Measurements from ENCODE around the gene RIPOR3. TPM values are rescaled to one million over a fixed set of nuclear protein-coding genes. Genes with fewer than 3 reads are reported as not detected.

RIPOR3 gene
- polyA plus RNA-seq, 2 of the 4 experiments (the other 2 are of a cell fraction) = 0.03 to 0.06 TPM

DNA sequence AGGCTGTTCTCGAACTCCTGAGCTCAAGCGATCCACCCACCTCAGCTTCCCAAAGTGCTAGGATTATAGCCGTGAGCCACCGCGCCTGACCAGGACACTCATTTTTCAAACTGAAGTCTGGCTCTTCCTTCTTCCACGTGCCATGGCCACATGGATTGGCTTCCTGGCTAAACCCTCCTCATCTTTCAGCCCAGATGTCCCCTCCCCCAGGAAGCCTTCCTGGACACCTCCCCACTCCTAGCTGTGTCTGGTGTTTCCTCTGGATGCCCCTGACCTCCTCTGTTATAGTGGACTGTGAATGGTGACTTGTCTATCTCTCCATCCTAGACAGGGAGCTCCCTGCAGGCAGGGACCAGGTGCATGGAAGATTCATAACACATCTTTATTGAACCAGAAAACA lies 57.2 kb downstream of the RIPOR3 start:
- peaks cover 43% of the 10 kb centered on the region for H3K4me1 ChIP-seq

DNA sequence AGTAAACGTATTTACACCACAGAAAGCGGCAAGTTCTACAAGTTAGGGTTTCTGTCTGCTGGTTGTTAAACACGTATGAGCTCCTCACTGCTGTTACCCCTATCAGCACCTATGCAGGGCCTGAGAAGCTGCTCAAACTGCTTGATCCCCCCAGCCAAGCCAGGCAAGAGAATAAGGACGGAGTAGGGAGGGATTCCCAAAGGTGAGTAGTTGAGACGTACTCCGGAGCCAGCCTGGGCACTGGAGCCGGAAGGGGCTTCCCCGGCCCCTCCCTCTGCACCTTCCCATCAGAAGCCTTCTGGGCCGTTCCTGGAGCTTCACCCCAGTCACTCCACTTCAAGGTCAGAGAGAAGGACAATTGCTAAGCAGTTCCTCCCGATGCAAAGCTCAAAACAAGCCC lies 58.0 kb downstream of the RIPOR3 start:
- ChIA-PET POLR2A (no interaction called here), CTCF (interaction anchor here (0.9 to 19.2 kb wide), 12 partner anchors 9 to 155 kb away, joined by 3 to 347 read pairs (median 10); partner anchors contain the start of gene BCAS4)
- TF ChIP-seq, protein P1, sequence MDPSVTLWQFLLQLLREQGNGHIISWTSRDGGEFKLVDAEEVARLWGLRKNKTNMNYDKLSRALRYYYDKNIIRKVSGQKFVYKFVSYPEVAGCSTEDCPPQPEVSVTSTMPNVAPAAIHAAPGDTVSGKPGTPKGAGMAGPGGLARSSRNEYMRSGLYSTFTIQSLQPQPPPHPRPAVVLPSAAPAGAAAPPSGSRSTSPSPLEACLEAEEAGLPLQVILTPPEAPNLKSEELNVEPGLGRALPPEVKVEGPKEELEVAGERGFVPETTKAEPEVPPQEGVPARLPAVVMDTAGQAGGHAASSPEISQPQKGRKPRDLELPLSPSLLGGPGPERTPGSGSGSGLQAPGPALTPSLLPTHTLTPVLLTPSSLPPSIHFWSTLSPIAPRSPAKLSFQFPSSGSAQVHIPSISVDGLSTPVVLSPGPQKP (IDR thresholded peaks at IDR 0.05; ENCODE audit: low read depth, low read length) = no peak
- TF ChIP-seq MAZ (IDR thresholded peaks at IDR 0.05; ENCODE audit: borderline replicate concordance, low read depth, low read length) = no peak
- no peak for TF ChIP-seq HEYL (CRISPR knock-in tag; IDR thresholded peaks at IDR 0.05)
- no peak for TF ChIP-seq ESRRA (IDR thresholded peaks at IDR 0.05; ENCODE audit: borderline replicate concordance, low read length)
- no peak for TF ChIP-seq HOXB13 (CRISPR knock-in tag; IDR thresholded peaks at IDR 0.05; ENCODE audit: low read depth)
- TF ChIP-seq NPAS2 (CRISPR knock-in tag; IDR thresholded peaks at IDR 0.05; ENCODE audit: borderline replicate concordance) = no peak
- no peak for TF ChIP-seq SREBF2 (IDR thresholded peaks at IDR 0.05)
- TF ChIP-seq, protein P2, sequence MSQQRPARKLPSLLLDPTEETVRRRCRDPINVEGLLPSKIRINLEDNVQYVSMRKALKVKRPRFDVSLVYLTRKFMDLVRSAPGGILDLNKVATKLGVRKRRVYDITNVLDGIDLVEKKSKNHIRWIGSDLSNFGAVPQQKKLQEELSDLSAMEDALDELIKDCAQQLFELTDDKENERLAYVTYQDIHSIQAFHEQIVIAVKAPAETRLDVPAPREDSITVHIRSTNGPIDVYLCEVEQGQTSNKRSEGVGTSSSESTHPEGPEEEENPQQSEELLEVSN (IDR thresholded peaks at IDR 0.05; ENCODE audit: borderline replicate concordance, low read depth) = no peak
- no peak for TF ChIP-seq ZFP36 (IDR thresholded peaks at IDR 0.05; ENCODE audit: borderline replicate concordance, partially characterized antibody)
- TF ChIP-seq CBX8 (IDR thresholded peaks at IDR 0.05) = no peak
- H3K4me2 ChIP-seq = no peak overlapping the region
- H3K4me3 ChIP-seq = no peak overlapping the region
- FAIRE-seq = no peak
- H3K9me3 ChIP-seq = no peaks in the 10 kb centered on the region
- DNase-seq (ENCODE audit: low read depth in 1 of 2, low spot score in 1 of 2) = no peak
- no peak for ATAC-seq
- 77% methylated on average over 10 of the region's 10 CpGs for whole genome bisulfite sequencing (ENCODE audit: missing lambda C conversion rate)
- no peak overlapping the region for H3K27ac ChIP-seq
- peaks cover 43% of the 10 kb centered on the region for H3K4me1 ChIP-seq

More for the DNA sequence above, 57.2 kb downstream of the RIPOR3 start:
- H3K4me3 ChIP-seq = no peak overlapping the region
- TF ChIP-seq FOSL2 (IDR thresholded peaks at IDR 0.05) (no peak), FOSL2 (CRISPR knock-in tag; IDR thresholded peaks at IDR 0.05) (no peak), ZFP36 (IDR thresholded peaks at IDR 0.05; ENCODE audit: borderline replicate concordance, partially characterized antibody) (peak; percentile 13)
- DNase-seq (ENCODE audit: low read depth in 1 of 2, low spot score in 1 of 2) (no peak), FAIRE-seq (no peak), ATAC-seq (no peak)
- no peaks in the 10 kb centered on the region for H3K9me3 ChIP-seq
- 88% methylated on average over 6 of the region's 6 CpGs for WGBS (ENCODE audit: missing lambda C conversion rate)
- POLR2A ChIA-PET = no interaction called here
- CTCF ChIA-PET = interaction anchor here (0.5 to 19.2 kb wide), 13 partner anchors 10 to 848 kb away, joined by 3 to 347 read pairs (median 6); partner anchors contain the start of gene BCAS4
- no peak overlapping the region for H3K27ac ChIP-seq
- no peak overlapping the region for H3K4me2 ChIP-seq

DNA sequence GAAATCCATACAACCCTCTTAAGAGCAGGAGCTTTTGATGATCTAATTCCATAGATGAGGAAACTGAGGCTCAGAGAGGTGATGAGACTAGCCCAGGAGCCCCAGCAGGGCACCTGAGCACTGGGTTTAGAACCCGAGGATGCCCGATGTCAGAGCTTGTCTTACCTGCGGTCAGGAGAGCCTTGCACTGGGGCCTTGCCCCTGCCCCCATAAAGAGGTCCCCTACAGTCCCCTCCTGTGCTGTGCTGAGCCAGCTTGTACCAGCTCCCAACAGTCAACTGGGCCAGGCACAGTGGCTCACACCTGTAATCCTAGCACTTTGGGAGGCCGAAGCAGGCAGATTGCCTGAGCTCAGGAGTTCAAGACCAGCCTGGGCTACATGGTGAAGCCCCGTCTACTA lies 58.6 kb downstream of the RIPOR3 start:
- Histone ChIP-seq H3K4me2 (no peak overlapping the region), H3K4me3 (no peak overlapping the region), H3K4me1 (peaks cover 36% of the 10 kb centered on the region), H3K27ac (peak overlapping the region in 1 of 2 experiments; percentile 6; a peak in 1 of 6 replicates), H3K9me3 (no peaks in the 10 kb centered on the region)
- POLR2A ChIA-PET = no interaction called here
- DNase-seq (ENCODE audit: low read depth in 1 of 2, low spot score in 1 of 2) = no peak
- ATAC-seq = no peak
- WGBS (ENCODE audit: missing lambda C conversion rate) = 78% methylated on average over 5 of the region's 5 CpGs
- FAIRE-seq = no peak
- TF ChIP-seq JUNB (IDR thresholded peaks at IDR 0.05) (no peak), ZNF302 (CRISPR knock-in tag; IDR thresholded peaks at IDR 0.05) (no peak), HOXA7 (CRISPR knock-in tag; IDR thresholded peaks at IDR 0.05) (no peak), JUN (IDR thresholded peaks at IDR 0.05) (no peak), HDAC2 (IDR thresholded peaks at IDR 0.05) (no peak), FOSL2 (IDR thresholded peaks at IDR 0.05) (no peak), FOSL2 (CRISPR knock-in tag; IDR thresholded peaks at IDR 0.05) (no peak), CBX8 (IDR thresholded peaks at IDR 0.05) (no peak), KDM5A (IDR thresholded peaks at IDR 0.05) (no peak), NPAS2 (CRISPR knock-in tag; IDR thresholded peaks at IDR 0.05; ENCODE audit: borderline replicate concordance) (no peak), ZFP36 (IDR thresholded peaks at IDR 0.05; ENCODE audit: borderline replicate concordance, partially characterized antibody) (no peak), EHF (CRISPR knock-in tag; IDR thresholded peaks at IDR 0.05) (no peak), PHF8 (IDR thresholded peaks at IDR 0.05; ENCODE audit: borderline replicate concordance, low read depth) (no peak), HOXB13 (CRISPR knock-in tag; IDR thresholded peaks at IDR 0.05; ENCODE audit: low read depth) (no peak), FOSB (CRISPR knock-in tag; IDR thresholded peaks at IDR 0.05) (no peak), CHD4 (IDR thresholded peaks at IDR 0.05; ENCODE audit: borderline replicate concordance) (no peak)
- TF ChIP-seq, protein P3, sequence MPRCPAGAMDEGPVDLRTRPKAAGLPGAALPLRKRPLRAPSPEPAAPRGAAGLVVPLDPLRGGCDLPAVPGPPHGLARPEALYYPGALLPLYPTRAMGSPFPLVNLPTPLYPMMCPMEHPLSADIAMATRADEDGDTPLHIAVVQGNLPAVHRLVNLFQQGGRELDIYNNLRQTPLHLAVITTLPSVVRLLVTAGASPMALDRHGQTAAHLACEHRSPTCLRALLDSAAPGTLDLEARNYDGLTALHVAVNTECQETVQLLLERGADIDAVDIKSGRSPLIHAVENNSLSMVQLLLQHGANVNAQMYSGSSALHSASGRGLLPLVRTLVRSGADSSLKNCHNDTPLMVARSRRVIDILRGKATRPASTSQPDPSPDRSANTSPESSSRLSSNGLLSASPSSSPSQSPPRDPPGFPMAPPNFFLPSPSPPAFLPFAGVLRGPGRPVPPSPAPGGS (IDR thresholded peaks at IDR 0.05) = no peak
- TF ChIP-seq, protein P4, sequence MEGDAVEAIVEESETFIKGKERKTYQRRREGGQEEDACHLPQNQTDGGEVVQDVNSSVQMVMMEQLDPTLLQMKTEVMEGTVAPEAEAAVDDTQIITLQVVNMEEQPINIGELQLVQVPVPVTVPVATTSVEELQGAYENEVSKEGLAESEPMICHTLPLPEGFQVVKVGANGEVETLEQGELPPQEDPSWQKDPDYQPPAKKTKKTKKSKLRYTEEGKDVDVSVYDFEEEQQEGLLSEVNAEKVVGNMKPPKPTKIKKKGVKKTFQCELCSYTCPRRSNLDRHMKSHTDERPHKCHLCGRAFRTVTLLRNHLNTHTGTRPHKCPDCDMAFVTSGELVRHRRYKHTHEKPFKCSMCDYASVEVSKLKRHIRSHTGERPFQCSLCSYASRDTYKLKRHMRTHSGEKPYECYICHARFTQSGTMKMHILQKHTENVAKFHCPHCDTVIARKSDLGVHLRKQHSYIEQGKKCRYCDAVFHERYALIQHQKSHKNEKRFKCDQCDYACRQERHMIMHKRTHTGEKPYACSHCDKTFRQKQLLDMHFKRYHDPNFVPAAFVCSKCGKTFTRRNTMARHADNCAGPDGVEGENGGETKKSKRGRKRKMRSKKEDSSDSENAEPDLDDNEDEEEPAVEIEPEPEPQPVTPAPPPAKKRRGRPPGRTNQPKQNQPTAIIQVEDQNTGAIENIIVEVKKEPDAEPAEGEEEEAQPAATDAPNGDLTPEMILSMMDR (IDR thresholded peaks at IDR 0.05) = no peak
- CTCF ChIA-PET = interaction anchor here (0.5 to 19.2 kb wide), 12 partner anchors 10 to 476 kb away, joined by 3 to 347 read pairs (median 6); partner anchors contain the start of gene BCAS4
